KMS-11 (cell line): ENCODE data around the gene ABLIM2.

ENCODE experiments used
- H2AFZ ChIP-seq: fragments of 200-600 bp; sonication (generic); 2 replicates; pipeline ENCODE4 v1.6.1; 2016; ENCODE audit warnings: antibody characterized with exemption, mixed run types, low read depth
- H3K27ac ChIP-seq: fragments of 200-600 bp; sonication (generic); 2 replicates; pipeline ENCODE4 v1.6.1; 2016; ENCODE audit warnings: mild to moderate bottlenecking, mixed run types
- H3K27me3 ChIP-seq: fragments of 200-600 bp; sonication (generic); 2 replicates; pipeline ENCODE4 v1.6.1; 2017; ENCODE audit warnings: mild to moderate bottlenecking, low read depth, mixed run types, moderate library complexity; ENCODE audit not compliant: insufficient read depth
- H3K36me3 ChIP-seq: fragments of 200-600 bp; sonication (generic); 2 replicates; pipeline ENCODE4 v1.6.1; 2017; ENCODE audit warnings: mild to moderate bottlenecking, mixed run types; ENCODE audit not compliant: insufficient read depth
- H3K4me1 ChIP-seq: fragments of 200-600 bp; sonication (generic); 2 replicates; pipeline ENCODE4 v1.6.1; 2016; ENCODE audit warnings: mild to moderate bottlenecking, low read depth, mixed run types; ENCODE audit not compliant: poor library complexity, severe bottlenecking
- H3K4me2 ChIP-seq: fragments of 200-600 bp; sonication (generic); 2 replicates; pipeline ENCODE4 v1.7.0; 2016; ENCODE audit warnings: mild to moderate bottlenecking, mixed run types
- H3K4me3 ChIP-seq: fragments of 200-600 bp; sonication (generic); IDR thresholded peaks from 2 replicates; pipeline ENCODE4 v1.6.1; 2017; ENCODE audit warnings: low read depth, low read length, mixed read lengths; ENCODE audit not compliant: insufficient read depth
- H3K79me2 ChIP-seq: fragments of 200-600 bp; sonication (generic); 2 replicates; pipeline ENCODE4 v1.6.1; 2016; ENCODE audit warnings: low read depth, mixed run types; ENCODE audit not compliant: insufficient read depth
- H3K9ac ChIP-seq: fragments of 200-600 bp; sonication (generic); 2 replicates; pipeline ENCODE4 v1.6.1; 2016; ENCODE audit warnings: mild to moderate bottlenecking, mixed run types
- H4K20me1 ChIP-seq: fragments of 200-600 bp; sonication (generic); 2 replicates; pipeline ENCODE4 v1.6.1; 2016; ENCODE audit warnings: mild to moderate bottlenecking, mixed run types; ENCODE audit not compliant: insufficient read depth
- TF ChIP-seq, protein P1 (sequence below): fragments of 200-600 bp; sonication (generic); conservative IDR thresholded peaks from 2 replicates; pipeline ENCODE4 v1.6.1; 2017; ENCODE audit warnings: low read depth, mild to moderate bottlenecking, antibody characterized with exemption, low read length, moderate library complexity, mixed read lengths

Gene ABLIM2

GRCh38 chr4:8070736-8071718 lies 87.6 kb downstream of the ABLIM2 start:
- H4K20me1 ChIP-seq, result no peaks in the 10 kb centered on the region
- H3K79me2 ChIP-seq, result no peaks in the 10 kb centered on the region
- no peak overlapping the region for H3K9ac ChIP-seq
- H2AFZ ChIP-seq, result no peak overlapping the region
- H3K27ac ChIP-seq, result no peak overlapping the region
- no peak overlapping the region for H3K4me3 ChIP-seq
- no peaks in the 10 kb centered on the region for H3K36me3 ChIP-seq
- no peak overlapping the region for H3K4me2 ChIP-seq
- 0 out of 2 replicates have a peak, but pooled peaks cover 3% of the 10 kb centered on the region for H3K27me3 ChIP-seq
- no peaks in the 10 kb centered on the region for H3K4me1 ChIP-seq
- TF ChIP-seq, protein P1, sequence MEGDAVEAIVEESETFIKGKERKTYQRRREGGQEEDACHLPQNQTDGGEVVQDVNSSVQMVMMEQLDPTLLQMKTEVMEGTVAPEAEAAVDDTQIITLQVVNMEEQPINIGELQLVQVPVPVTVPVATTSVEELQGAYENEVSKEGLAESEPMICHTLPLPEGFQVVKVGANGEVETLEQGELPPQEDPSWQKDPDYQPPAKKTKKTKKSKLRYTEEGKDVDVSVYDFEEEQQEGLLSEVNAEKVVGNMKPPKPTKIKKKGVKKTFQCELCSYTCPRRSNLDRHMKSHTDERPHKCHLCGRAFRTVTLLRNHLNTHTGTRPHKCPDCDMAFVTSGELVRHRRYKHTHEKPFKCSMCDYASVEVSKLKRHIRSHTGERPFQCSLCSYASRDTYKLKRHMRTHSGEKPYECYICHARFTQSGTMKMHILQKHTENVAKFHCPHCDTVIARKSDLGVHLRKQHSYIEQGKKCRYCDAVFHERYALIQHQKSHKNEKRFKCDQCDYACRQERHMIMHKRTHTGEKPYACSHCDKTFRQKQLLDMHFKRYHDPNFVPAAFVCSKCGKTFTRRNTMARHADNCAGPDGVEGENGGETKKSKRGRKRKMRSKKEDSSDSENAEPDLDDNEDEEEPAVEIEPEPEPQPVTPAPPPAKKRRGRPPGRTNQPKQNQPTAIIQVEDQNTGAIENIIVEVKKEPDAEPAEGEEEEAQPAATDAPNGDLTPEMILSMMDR, result no peak

- H3K4me3 ChIP-seq, result no peak overlapping the region
- H3K4me2 ChIP-seq, result no peak overlapping the region
- H3K27ac ChIP-seq, result no peak overlapping the region
- H4K20me1 ChIP-seq, result no peaks in the 10 kb centered on the region
- H3K27me3 ChIP-seq, result 0 out of 2 replicates have a peak, but pooled peaks cover under 1% of the 10 kb centered on the region
- no peaks in the 10 kb centered on the region for H3K79me2 ChIP-seq
- no peak overlapping the region for H2AFZ ChIP-seq
- TF ChIP-seq, protein P1, result no peak
- no peaks in the 10 kb centered on the region for H3K4me1 ChIP-seq
- no peaks in the 10 kb centered on the region for H3K36me3 ChIP-seq
- no peak overlapping the region for H3K9ac ChIP-seq
Observed at GRCh38 chr4:8069102-8069752, 89.4 kb downstream of the ABLIM2 start.

DNA sequence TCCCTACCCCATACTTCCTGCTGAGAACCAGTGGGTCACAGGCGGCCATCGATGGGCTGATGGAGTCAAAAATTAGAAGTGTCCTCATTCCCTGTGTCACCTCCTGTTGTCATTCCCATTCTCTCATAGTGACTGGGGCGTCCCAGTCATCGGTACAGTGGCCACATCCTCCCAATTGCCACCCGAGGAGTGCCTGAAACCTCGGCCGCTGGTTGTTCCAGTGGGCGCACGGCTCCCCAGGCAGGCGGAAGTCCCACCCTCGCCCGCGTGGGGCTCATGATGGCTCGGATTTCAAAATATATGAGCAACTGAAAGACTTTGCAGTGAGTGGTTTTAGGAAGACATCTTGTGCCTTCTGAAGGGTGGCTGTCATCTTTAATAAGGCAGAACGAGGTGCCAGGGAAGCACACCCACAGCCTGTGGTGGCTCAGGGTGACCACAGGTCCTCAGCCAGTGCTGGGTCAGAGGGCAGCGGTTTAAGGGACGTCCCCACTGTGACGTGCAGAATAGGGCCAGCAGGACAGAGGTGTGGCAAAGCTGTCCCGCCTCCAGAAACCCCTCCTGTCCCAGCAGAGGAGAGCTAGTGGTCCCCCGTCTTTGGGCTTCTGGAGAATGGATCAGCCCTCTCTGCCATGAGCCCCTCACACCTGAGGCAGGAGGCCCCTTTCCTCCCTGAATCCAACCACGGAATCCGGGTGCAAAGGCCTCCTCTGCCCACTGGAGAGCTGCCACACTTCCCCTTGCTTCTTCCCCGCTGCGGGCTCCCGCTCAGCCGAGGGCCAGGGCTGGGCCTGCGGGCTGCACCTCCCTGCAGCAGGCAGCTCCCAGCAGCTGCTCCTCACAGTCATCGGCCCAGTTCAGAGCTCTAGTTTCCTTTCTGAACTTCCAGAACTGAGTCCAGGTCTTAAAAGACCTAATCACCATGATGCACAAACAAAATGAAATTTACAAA lies 90.4 kb downstream of the ABLIM2 start:
- Histone ChIP-seq H3K4me3 (no peak overlapping the region), H4K20me1 (no peaks in the 10 kb centered on the region), H3K4me2 (no peak overlapping the region), H3K9ac (no peak overlapping the region), H3K27me3 (no peaks in the 10 kb centered on the region), H2AFZ (no peak overlapping the region), H3K36me3 (no peaks in the 10 kb centered on the region), H3K4me1 (no peaks in the 10 kb centered on the region), H3K27ac (no peak overlapping the region), H3K79me2 (no peaks in the 10 kb centered on the region)
- TF ChIP-seq, protein P1, result no peak

GRCh38 chr4:8067274-8067936 lies 91.2 kb downstream of the ABLIM2 start:
- Histone ChIP-seq H3K27ac (no peak overlapping the region), H3K36me3 (no peaks in the 10 kb centered on the region), H3K79me2 (no peaks in the 10 kb centered on the region), H3K9ac (no peak overlapping the region), H3K4me2 (no peak overlapping the region), H3K4me1 (no peaks in the 10 kb centered on the region), H3K4me3 (no peak overlapping the region), H2AFZ (no peak overlapping the region), H3K27me3 (no peaks in the 10 kb centered on the region), H4K20me1 (no peaks in the 10 kb centered on the region)
- TF ChIP-seq, protein P1, result no peak
